HepG2 (cell line): ENCODE data around the gene CNTN2. TPM values are rescaled to one million over a fixed set of nuclear protein-coding genes. Genes with fewer than 3 reads are reported as not detected.

Experiments used
- ATAC-seq: fragments of 200-7000 bp; cut with Tn5 transposase; 3 replicates; pipeline ENCODE4 v1.9.1; 2020; ENCODE audit warnings: mild to moderate bottlenecking, moderate library complexity
- BruUV-seq: library from RNA; stranded (reverse); fragments of 400-500 nt; replicated peaks from 2 replicates; lab custom pipeline; 2021; lab: Mats Ljungman, UMichigan
- CTCF ChIA-PET: fragments of 300-600 bp; formaldehyde crosslinking; extraction: SDS; loops from one replicate; lab custom pipeline; 2021; ENCODE audit warnings: low total read pairs, inconsistent platforms, low intra/inter-chr PET ratio; lab: Yijun Ruan, JAX
- POLR2A ChIA-PET: fragments of 350-600 bp; sonication (Branson Sonifier 250); formaldehyde crosslinking; loops from one replicate; lab custom pipeline; 2020; ENCODE audit warnings: antibody characterized with exemption, inconsistent platforms; lab: Yijun Ruan, JAX
- DNase-seq: peaks from one replicate; pipeline ENCODE4 v3.0.0-alpha.2; 2015; ENCODE audit warnings: low spot score
- FAIRE-seq: peaks from 3 replicates; lab custom pipeline; 2011; peaks lifted over from hg19 to GRCh38; lab: Jason Lieb, UNC
- H2AFZ ChIP-seq: one replicate; pipeline ENCODE4 v1.6.1; 2011; ENCODE audit warnings: low read length, inconsistent platforms
- H3K27ac ChIP-seq: fragments of 300-600 bp; 3 replicates; pipeline ENCODE4 v1.8.0; 2011; ENCODE audit warnings: mixed run types, mild to moderate bottlenecking, mixed read lengths, low read length, inconsistent platforms; ENCODE audit not compliant: insufficient read depth; ENCODE audit errors: extremely low read length
- H3K27me3 ChIP-seq, 2 experiments: fragments of 200-600 bp in 1 of 2; 2 replicates in 1 of 2; 3 replicates in 1 of 2; pipeline versions ENCODE4 v1.6.0 to v1.8.0; 2011; ENCODE audit warnings: low read length in 2 of 2, mild to moderate bottlenecking in 2 of 2, moderate library complexity in 2 of 2, inconsistent platforms in 1 of 2; ENCODE audit not compliant: insufficient read depth in 2 of 2, control insufficient read depth in 1 of 2
- H3K36me3 ChIP-seq, 2 experiments: fragments of 200-600 bp in 1 of 2; replicated peaks in 1 of 2; 2 replicates in 1 of 2; 3 replicates in 1 of 2; pipeline versions ENCODE4 v1.5.1 to v1.8.0; 2011; ENCODE audit warnings: low read length in 2 of 2, inconsistent platforms in 1 of 2; ENCODE audit not compliant: insufficient read depth in 2 of 2, control insufficient read depth in 1 of 2
- H3K4me1 ChIP-seq: 2 replicates; pipeline ENCODE4 v1.5.1; 2012; ENCODE audit warnings: low read length, inconsistent platforms; ENCODE audit not compliant: insufficient read depth
- H3K4me2 ChIP-seq: 2 replicates; pipeline ENCODE4 v1.6.0; 2011; ENCODE audit warnings: low read depth, low read length, inconsistent platforms
- H3K4me3 ChIP-seq, 3 experiments: fragments of 200-600 bp in 1 of 3; sonication (generic), shearing (Covaris generic) in 1 of 3; replicated peaks in 1 of 3; 2 replicates each; pipeline ENCODE4 v1.5.1; 2011 to 2016; ENCODE audit warnings: low read length in 3 of 3, inconsistent platforms in 2 of 3, low read depth in 2 of 3, mild to moderate bottlenecking in 2 of 3, control low read depth in 1 of 3, mixed read lengths in 1 of 3; ENCODE audit not compliant: insufficient read depth in 1 of 3
- H3K79me2 ChIP-seq: one replicate; pipeline ENCODE4 v1.6.1; 2011; ENCODE audit warnings: low read length, inconsistent platforms; ENCODE audit not compliant: insufficient read depth
- H3K9ac ChIP-seq: 2 replicates; pipeline ENCODE4 v1.6.0; 2011; ENCODE audit warnings: mild to moderate bottlenecking, low read depth, low read length, inconsistent platforms; ENCODE audit not compliant: insufficient read depth
- H3K9me3 ChIP-seq: 2 replicates; pipeline ENCODE4 v1.5.1; 2012; ENCODE audit warnings: mild to moderate bottlenecking, low read length
- H4K20me1 ChIP-seq: 2 replicates; pipeline ENCODE4 v1.6.0; 2011; ENCODE audit warnings: inconsistent platforms, mild to moderate bottlenecking, low read length, moderate library complexity; ENCODE audit not compliant: insufficient read depth
- KDM3A ChIP-seq: IDR thresholded peaks from 2 replicates; pipeline ENCODE4 v1.6.1; 2018; ENCODE audit warnings: low read depth, missing compliant biosample characterization
- ZNF121 ChIP-seq: sonication (generic); formaldehyde crosslinking; IDR thresholded peaks from 2 replicates; pipeline ENCODE4 v1.5.0; 2020; ENCODE audit warnings: mild to moderate bottlenecking, missing genetic modification reagents
- ZNF234 ChIP-seq: sonication (generic); formaldehyde crosslinking; conservative IDR thresholded peaks from 2 replicates; pipeline ENCODE4 v1.5.1; 2020; ENCODE audit warnings: mild to moderate bottlenecking, missing genetic modification reagents
- ZNF317 ChIP-seq: sonication (generic); formaldehyde crosslinking; IDR thresholded peaks from 2 replicates; pipeline ENCODE4 v1.5.0; 2020; ENCODE audit warnings: mild to moderate bottlenecking, missing genetic modification reagents
- ZNF75D ChIP-seq: sonication (generic); formaldehyde crosslinking; IDR thresholded peaks from 2 replicates; pipeline ENCODE4 v1.8.1; 2023; ENCODE audit warnings: missing genetic modification reagents, mild to moderate bottlenecking, borderline replicate concordance
- WGBS: methylation state at CpG from one replicate; pipeline ENCODE4 v1.1.6; 2017; ENCODE audit warnings: low lambda C conversion rate; 5-methylcytosine and 5-hydroxymethylcytosine counted together
- in situ Hi-C: cut with HindIII; loops from 2 replicates; pipeline ENCODE4 v1.10.0; 2017; ENCODE audit warnings: low pct_unique_long_range_greater_than_20kb; ENCODE audit not compliant: extremely low pct_ligation_motif_present
- intact Hi-C: fragments of 100-400 bp; cut with micrococcal nuclease; formaldehyde crosslinking; loops from one replicate; pipeline ENCODE4 v1.10.0; 2022; ENCODE audit not compliant: unreplicated experiment
- polyA plus RNA-seq, 8 experiments: library from polyadenylated mRNA; depleted of rRNA in 3 of 8; stranded (reverse) in 7 of 8; unstranded in 1 of 8; fragments of >200 nt; fragmentation: Illumina TruSeq in 4 of 8; extraction: Trizol in 4 of 8; gene quantifications; 2 replicates each; pipeline versions ENCODE4 v1.2.1 to v1.2.3, GENCODE V29; 2011 to 2016; ENCODE audit warnings: low read depth in 4 of 8, missing spikeins in 1 of 8, mixed read lengths in 1 of 8; ENCODE audit not compliant: insufficient read depth in 1 of 8
- total RNA-seq, 5 experiments: library from RNA; depleted of rRNA; stranded (reverse); fragments of >200 nt; fragmentation: Illumina TruSeq; extraction: Trizol; gene quantifications; 2 replicates each; pipeline ENCODE4 v1.2.3, GENCODE V29; 2016; ENCODE audit warnings: low read depth in 1 of 5

The CNTN2 gene
- total and polyA plus RNA-seq, 2 of the 13 experiments (the other 11 are each of a cell fraction or from before 2014, with no cell fraction given) = not detected

DNA sequence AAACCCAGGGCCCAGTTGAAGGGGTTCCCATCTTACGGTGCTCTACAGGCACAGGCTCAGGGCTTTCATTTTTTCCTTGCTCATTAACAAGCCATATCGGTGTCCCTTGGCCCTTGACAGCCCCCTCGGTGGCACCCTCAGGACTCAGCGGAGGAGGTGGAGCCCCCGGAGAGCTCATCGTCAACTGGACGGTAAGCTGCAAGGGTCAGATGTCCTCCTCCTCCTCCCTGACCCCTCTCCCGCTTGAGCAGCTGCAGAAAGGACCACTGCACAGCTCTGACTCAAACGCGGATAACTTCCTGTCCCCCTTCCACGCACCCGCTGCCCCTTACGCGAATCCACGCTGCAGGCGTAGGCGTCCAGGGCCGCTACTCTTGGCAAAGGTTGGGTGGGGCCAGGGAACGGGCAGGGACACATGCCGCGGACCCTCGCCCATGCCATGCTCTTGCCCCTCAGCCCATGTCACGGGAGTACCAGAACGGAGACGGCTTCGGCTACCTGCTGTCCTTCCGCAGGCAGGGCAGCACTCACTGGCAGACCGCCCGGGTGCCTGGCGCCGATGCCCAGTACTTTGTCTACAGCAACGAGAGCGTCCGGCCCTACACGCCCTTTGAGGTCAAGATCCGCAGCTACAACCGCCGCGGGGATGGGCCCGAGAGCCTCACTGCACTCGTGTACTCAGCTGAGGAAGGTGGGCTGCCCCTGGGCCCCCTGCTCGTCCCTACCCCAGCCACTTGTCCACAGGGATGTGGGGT is 26.5 kb downstream of the CNTN2 start:
- 63% methylated on average over 30 of the region's 42 CpGs for WGBS
- ATAC-seq (no peak), DNase-seq (no peak), FAIRE-seq (no peak)
- intact Hi-C loops = no loop called here
- no peak overlapping the region for H3K9ac ChIP-seq
- H3K4me2 ChIP-seq = no peak overlapping the region
- BruUV-seq = no TSS peak
- H3K9me3 ChIP-seq = no peaks in the 10 kb centered on the region
- no peak overlapping the region for H2AFZ ChIP-seq
- no peak for TF ChIP-seq ZNF317 (CRISPR knock-in tag)
- no peaks in the 10 kb centered on the region for H3K79me2 ChIP-seq
- no peaks in the 10 kb centered on the region for H3K36me3 ChIP-seq
- no peaks in the 10 kb centered on the region for H4K20me1 ChIP-seq
- peaks cover 0 to 33% of the 10 kb centered on the region in 2 experiments; a peak in 3 of 5 replicates for H3K27me3 ChIP-seq
- no peak overlapping the region for H3K27ac ChIP-seq
- POLR2A ChIA-PET = no interaction called here
- no peaks in the 10 kb centered on the region for H3K4me1 ChIP-seq
- CTCF ChIA-PET = no interaction called here
- H3K4me3 ChIP-seq = no peak overlapping the region
- in situ Hi-C loops = loop anchor here (10.0 kb wide), 1 partner anchor 185 kb away; no protein-coding TSS in a partner anchor

DNA sequence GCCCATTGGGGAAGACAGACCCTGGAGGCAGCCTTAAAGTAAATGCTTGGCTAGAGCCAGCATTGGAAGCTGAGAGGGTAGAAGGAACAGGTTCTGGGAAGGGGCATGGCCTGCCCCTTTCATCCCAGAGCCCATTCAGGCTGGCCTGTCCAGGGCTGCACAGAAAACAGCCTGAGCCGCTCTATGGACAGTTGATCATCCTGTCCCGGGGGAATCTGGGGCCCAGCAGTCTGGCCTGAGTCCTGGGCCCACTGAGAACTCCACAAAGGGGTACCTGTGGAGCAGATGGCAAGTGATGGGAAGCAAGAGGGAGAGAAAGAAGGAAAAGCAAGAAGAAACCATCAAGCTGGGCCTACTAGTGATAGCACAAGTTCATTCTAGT is 28.0 kb downstream of the CNTN2 start:
- Histone ChIP-seq H3K27ac (no peak overlapping the region), H3K4me2 (no peak overlapping the region), H3K9me3 (no peaks in the 10 kb centered on the region), H3K27me3 (peaks cover 0 to 25% of the 10 kb centered on the region in 2 experiments; a peak in 3 of 5 replicates), H4K20me1 (no peaks in the 10 kb centered on the region), H3K79me2 (no peaks in the 10 kb centered on the region), H3K36me3 (no peaks in the 10 kb centered on the region), H3K9ac (no peak overlapping the region), H2AFZ (no peak overlapping the region), H3K4me3 (no peak overlapping the region), H3K4me1 (no peaks in the 10 kb centered on the region)
- no peak for FAIRE-seq
- TF ChIP-seq ZNF234 (CRISPR knock-in tag) = no peak
- no peak for TF ChIP-seq ZNF75D (CRISPR knock-in tag)
- no peak for TF ChIP-seq ZNF121 (CRISPR knock-in tag)
- no peak for TF ChIP-seq KDM3A
- ChIA-PET CTCF (no interaction called here), POLR2A (no interaction called here)
- no peak for ATAC-seq
- in situ Hi-C loops (no loop called here), intact Hi-C loops (no loop called here)
- no peak for DNase-seq
- BruUV-seq = no TSS peak
- 0% methylated on average over 2 of the region's 2 CpGs for WGBS
